GM13976 (cell line): ENCODE data around the gene CBLL1.

Experiments
- DNase-seq: peaks from one replicate; pipeline ENCODE4 v3.0.0; 2012; ENCODE audit warnings: low spot score
- CTCF ChIP-seq: IDR thresholded peaks from 2 replicates; pipeline ENCODE4 v1.5.1; 2012; ENCODE audit warnings: borderline replicate concordance, mild to moderate bottlenecking; ENCODE audit not compliant: insufficient read depth; ENCODE audit errors: extremely low read depth, missing control alignments, control extremely low read depth
- in situ Hi-C: fragments of 300-500 bp; cut with MboI; formaldehyde crosslinking; loops from one replicate; pipeline ENCODE4 v1.12.0; 2022; ENCODE audit warnings: low sequenced_read_pairs, mixed read lengths, inconsistent platforms; ENCODE audit not compliant: unreplicated experiment

CBLL1 gene

GRCh38 chr7:107742678-107743566 lies 1.0 kb upstream of the CBLL1 start:
- in situ Hi-C loops = no loop called here

GRCh38 chr7:107744345-107744750 lies 406 bp downstream of the CBLL1 start:
- DNase-seq = no peak
- in situ Hi-C loops = no loop called here
- no peak for TF ChIP-seq CTCF

More at GRCh38 chr7:107742678-107743566, 1.0 kb upstream of the CBLL1 start:
- DNase-seq = no peak
- TF ChIP-seq CTCF = no peak

- in situ Hi-C loops = no loop called here
- no peak for DNase-seq
- TF ChIP-seq CTCF = no peak
Observed at GRCh38 chr7:107746006-107746405, 2.1 kb downstream of the CBLL1 start.

- no peak for TF ChIP-seq CTCF
- no peak for DNase-seq
- in situ Hi-C loops = no loop called here
Observed at GRCh38 chr7:107751113-107751512, 7.2 kb downstream of the CBLL1 start.

GRCh38 chr7:107754642-107755041 lies 10.7 kb downstream of the CBLL1 start:
- no peak for TF ChIP-seq CTCF
- DNase-seq = no peak
- in situ Hi-C loops = no loop called here

- in situ Hi-C loops = no loop called here
- TF ChIP-seq CTCF = no peak
- no peak for DNase-seq
Observed at GRCh38 chr7:107758667-107759066, 14.7 kb downstream of the CBLL1 start.
